Endothelial cell (in vitro differentiated cells): Measurements from ENCODE around the gene PPARGC1A. TPM values are rescaled to one million over a fixed set of nuclear protein-coding genes. Genes with fewer than 3 reads are reported as not detected.

Source experiments
- DNase-seq: peaks from one replicate; pipeline ENCODE4 v3.0.0; 2021; ENCODE audit warnings: low spot score
- H3K27ac Mint-ChIP-seq: one replicate; pipeline ENCODE4 v1.8.0; 2021; ENCODE audit warnings: mixed read lengths, inconsistent platforms; ENCODE audit not compliant: unreplicated experiment
- H3K27me3 Mint-ChIP-seq: one replicate; pipeline ENCODE4 v1.8.0; 2021; ENCODE audit warnings: mild to moderate bottlenecking, moderate library complexity, mixed read lengths, inconsistent platforms; ENCODE audit not compliant: unreplicated experiment
- H3K36me3 Mint-ChIP-seq: one replicate; pipeline ENCODE4 v1.8.0; 2021; ENCODE audit warnings: mild to moderate bottlenecking, low read depth, mixed read lengths, inconsistent platforms; ENCODE audit not compliant: unreplicated experiment
- H3K4me1 Mint-ChIP-seq: one replicate; pipeline ENCODE4 v1.8.0; 2021; ENCODE audit warnings: mild to moderate bottlenecking, mixed read lengths, inconsistent platforms; ENCODE audit not compliant: unreplicated experiment
- H3K4me3 Mint-ChIP-seq: one replicate; pipeline ENCODE4 v1.8.0; 2021; ENCODE audit warnings: mild to moderate bottlenecking, mixed read lengths, inconsistent platforms; ENCODE audit not compliant: unreplicated experiment
- H3K9me3 Mint-ChIP-seq: one replicate; pipeline ENCODE4 v1.8.0; 2021; ENCODE audit warnings: mixed read lengths, inconsistent platforms; ENCODE audit not compliant: unreplicated experiment
- CTCF ChIP-seq: fragments of 200-600 bp; sonication (generic); IDR thresholded peaks from one replicate; pipeline ENCODE4 v1.5.0; 2021; ENCODE audit warnings: antibody characterized with exemption; ENCODE audit not compliant: unreplicated experiment
- total RNA-seq: library from RNA; stranded (reverse); fragmentation: NEBNext Ultra II Directional; extraction: Animal tissue kit (Norgen Biotek cat#: 25700); gene quantifications from one replicate; pipeline ENCODE4 v1.2.1, GENCODE V29; 2021; ENCODE audit not compliant: unreplicated experiment

Gene PPARGC1A
- total RNA-seq, 1 donor from 2014 or later, result 11.4 TPM

GRCh38 chr4:23877758-23878229 lies 12.1 kb downstream of the PPARGC1A start:
- no peak overlapping the region for H3K4me3 Mint-ChIP-seq
- no peak for DNase-seq
- H3K27ac Mint-ChIP-seq, result no peak overlapping the region
- TF ChIP-seq CTCF, result no peak
- no peaks in the 10 kb centered on the region for H3K36me3 Mint-ChIP-seq
- no peaks in the 10 kb centered on the region for H3K27me3 Mint-ChIP-seq
- H3K9me3 Mint-ChIP-seq, result no peaks in the 10 kb centered on the region
- peaks cover 38% of the 10 kb centered on the region for H3K4me1 Mint-ChIP-seq

GRCh38 chr4:23876418-23877089 lies 13.3 kb downstream of the PPARGC1A start:
- no peak for TF ChIP-seq CTCF
- Mint-ChIP-seq H3K4me3 (no peak overlapping the region), H3K36me3 (no peaks in the 10 kb centered on the region), H3K27me3 (no peaks in the 10 kb centered on the region), H3K4me1 (peaks cover 38% of the 10 kb centered on the region), H3K9me3 (no peaks in the 10 kb centered on the region), H3K27ac (no peak overlapping the region)
- no peak for DNase-seq

GRCh38 chr4:23875317-23875716 lies 14.5 kb downstream of the PPARGC1A start:
- TF ChIP-seq CTCF, result no peak
- no peaks in the 10 kb centered on the region for H3K36me3 Mint-ChIP-seq
- H3K4me3 Mint-ChIP-seq, result no peak overlapping the region
- no peak for DNase-seq
- peaks cover 26% of the 10 kb centered on the region for H3K4me1 Mint-ChIP-seq
- no peaks in the 10 kb centered on the region for H3K9me3 Mint-ChIP-seq
- no peak overlapping the region for H3K27ac Mint-ChIP-seq
- no peaks in the 10 kb centered on the region for H3K27me3 Mint-ChIP-seq

GRCh38 chr4:23874536-23874901 lies 15.3 kb downstream of the PPARGC1A start:
- no peak for DNase-seq
- Mint-ChIP-seq H3K27me3 (no peaks in the 10 kb centered on the region), H3K27ac (no peak overlapping the region), H3K4me3 (no peak overlapping the region), H3K9me3 (no peaks in the 10 kb centered on the region), H3K36me3 (no peaks in the 10 kb centered on the region), H3K4me1 (peaks cover 19% of the 10 kb centered on the region)
- TF ChIP-seq CTCF, result no peak

- Mint-ChIP-seq H3K4me3 (no peak overlapping the region), H3K36me3 (no peaks in the 10 kb centered on the region), H3K4me1 (peaks cover 13% of the 10 kb centered on the region), H3K27ac (no peak overlapping the region), H3K27me3 (no peaks in the 10 kb centered on the region), H3K9me3 (no peaks in the 10 kb centered on the region)
- no peak for TF ChIP-seq CTCF
- no peak for DNase-seq
Observed at GRCh38 chr4:23873717-23874535, 15.9 kb downstream of the PPARGC1A start.
